HG02798 (cell line): ENCODE measurements around the gene GPR62.

Experiments
- ATAC-seq: cut with Tn5 transposase; IDR thresholded peaks from one replicate; pipeline ENCODE4 v1.9.1; 2021; ENCODE audit warnings: mild to moderate bottlenecking; ENCODE audit not compliant: unreplicated experiment, poor library complexity

GPR62 gene

DNA sequence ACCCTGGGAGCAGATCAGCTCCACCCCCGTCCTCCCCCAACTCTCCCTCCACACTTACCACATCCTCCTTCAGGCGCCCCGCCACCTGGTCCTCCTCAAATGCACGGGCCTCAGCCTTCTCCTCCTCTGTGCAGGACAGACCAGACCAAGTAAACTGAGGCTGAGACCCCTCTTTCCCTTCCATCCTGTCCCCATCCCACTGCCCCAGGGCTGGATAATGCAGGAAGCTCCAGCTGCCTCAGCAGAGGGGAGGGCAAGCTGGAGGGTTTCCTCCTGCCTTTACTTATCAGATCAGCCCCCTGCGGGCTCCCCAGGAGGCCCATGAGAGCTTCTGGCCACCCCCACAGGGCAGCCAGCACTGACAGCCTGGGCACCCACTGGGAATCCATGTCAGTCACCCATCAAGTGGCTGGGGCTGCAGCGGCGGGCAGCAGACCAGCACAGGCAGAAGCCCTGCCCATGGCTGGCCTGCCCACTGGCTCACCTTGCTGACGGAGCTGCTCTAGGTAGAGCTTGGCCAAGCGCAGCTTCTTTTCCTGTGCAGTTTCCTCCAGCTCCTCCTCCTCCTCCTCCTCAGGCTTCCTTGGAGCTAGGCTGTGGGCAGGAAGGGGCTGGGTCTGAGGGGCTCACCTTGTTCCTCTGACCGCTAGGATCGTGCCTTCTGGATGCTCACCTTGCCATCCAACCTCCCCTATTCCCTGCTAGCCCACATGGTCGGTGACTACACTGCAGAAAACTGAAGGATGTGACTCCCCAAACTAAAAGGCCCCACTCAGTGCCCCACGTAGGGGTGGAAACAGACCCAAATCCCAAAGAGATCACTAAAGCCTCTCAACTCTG, 17.4 kb upstream of the GPR62 start:
- ATAC-seq: no peak

- no peak for ATAC-seq
Observed at GRCh38 chr3:51938780-51939425, 16.3 kb upstream of the GPR62 start.

DNA sequence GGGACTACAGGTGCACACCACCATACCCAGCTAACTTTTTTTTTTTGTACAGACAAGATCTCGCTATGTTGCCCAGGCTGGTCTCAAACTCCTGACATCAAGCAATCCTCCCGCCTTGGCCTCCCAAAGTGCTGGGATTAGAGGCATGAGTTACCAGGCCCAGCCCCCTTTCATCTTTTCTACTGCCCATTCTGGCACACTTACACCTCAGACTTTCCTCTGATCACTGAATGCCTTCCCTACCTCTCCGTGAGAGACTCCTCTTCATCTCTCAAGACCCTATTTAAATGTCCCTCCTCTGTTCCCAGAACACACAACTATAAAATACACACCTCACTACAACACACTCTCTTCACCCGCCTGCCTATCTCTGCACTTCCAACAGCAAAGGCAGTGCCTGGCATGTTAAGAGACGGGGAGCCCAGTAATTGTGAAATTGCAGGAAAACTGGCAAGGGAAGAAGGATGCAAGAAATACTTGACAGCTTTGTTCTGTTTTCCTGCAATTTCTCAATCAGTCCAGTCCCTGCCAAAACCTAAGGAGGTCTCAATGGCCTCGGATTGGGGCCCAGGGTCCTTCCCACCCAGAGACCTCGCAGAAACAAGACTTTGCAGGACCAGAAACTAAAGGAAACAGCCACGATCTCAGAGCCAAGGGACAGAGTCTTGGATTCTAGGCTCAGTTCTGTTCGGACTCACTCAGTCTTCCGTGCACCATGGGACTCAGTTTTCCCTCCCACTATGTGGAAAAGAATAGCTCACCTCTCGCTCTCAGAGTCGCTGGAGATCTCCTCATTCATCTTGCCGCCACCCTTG, 14.3 kb upstream of the GPR62 start:
- ATAC-seq: no peak

GRCh38 chr3:51941463-51941797, 13.8 kb upstream of the GPR62 start:
- ATAC-seq: no peak

GRCh38 chr3:51941798-51942602, 13.2 kb upstream of the GPR62 start, which contains the start of the genes PARP3 and RRP9:
TSS of gene PARP3 (plus strand) at chr3:51942363. CDS start at chr3:51943356, 993 bp downstream.
TSS of gene RRP9 (minus strand) at chr3:51941904. CDS start at chr3:51941867, 37 bp downstream.
- peak; percentile 93 for ATAC-seq

- peak; percentile 16 for ATAC-seq
Observed at GRCh38 chr3:51942603-51943450, 12.4 kb upstream of the GPR62 start.

GRCh38 chr3:51943451-51944391, 11.5 kb upstream of the GPR62 start:
- no peak for ATAC-seq

DNA sequence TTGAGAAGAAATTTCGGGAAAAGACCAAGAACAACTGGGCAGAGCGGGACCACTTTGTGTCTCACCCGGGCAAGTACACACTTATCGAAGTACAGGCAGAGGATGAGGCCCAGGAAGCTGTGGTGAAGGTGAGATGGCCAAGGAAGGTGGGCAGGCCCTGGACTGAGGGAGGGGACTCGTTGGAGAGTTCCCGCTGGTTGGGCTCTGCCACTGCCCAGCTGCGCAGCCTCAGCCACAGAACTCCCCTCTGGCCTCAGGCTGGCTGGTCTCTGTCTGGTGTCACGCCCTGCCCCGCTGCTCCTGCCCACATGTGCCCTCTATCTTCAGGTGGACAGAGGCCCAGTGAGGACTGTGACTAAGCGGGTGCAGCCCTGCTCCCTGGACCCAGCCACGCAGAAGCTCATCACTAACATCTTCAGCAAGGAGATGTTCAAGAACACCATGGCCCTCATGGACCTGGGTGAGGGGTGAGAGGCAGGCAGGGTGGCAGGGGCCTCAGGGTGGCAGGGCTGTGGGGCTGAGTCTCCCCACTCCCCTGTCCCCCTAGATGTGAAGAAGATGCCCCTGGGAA, 10.6 kb upstream of the GPR62 start:
- no peak for ATAC-seq

- ATAC-seq: no peak
Observed at GRCh38 chr3:51945031-51945840, 9.9 kb upstream of the GPR62 start.

- no peak for ATAC-seq
Observed at GRCh38 chr3:51945926-51946705, 9.1 kb upstream of the GPR62 start.

GRCh38 chr3:51946796-51947195, 8.4 kb upstream of the GPR62 start:
- no peak for ATAC-seq

DNA sequence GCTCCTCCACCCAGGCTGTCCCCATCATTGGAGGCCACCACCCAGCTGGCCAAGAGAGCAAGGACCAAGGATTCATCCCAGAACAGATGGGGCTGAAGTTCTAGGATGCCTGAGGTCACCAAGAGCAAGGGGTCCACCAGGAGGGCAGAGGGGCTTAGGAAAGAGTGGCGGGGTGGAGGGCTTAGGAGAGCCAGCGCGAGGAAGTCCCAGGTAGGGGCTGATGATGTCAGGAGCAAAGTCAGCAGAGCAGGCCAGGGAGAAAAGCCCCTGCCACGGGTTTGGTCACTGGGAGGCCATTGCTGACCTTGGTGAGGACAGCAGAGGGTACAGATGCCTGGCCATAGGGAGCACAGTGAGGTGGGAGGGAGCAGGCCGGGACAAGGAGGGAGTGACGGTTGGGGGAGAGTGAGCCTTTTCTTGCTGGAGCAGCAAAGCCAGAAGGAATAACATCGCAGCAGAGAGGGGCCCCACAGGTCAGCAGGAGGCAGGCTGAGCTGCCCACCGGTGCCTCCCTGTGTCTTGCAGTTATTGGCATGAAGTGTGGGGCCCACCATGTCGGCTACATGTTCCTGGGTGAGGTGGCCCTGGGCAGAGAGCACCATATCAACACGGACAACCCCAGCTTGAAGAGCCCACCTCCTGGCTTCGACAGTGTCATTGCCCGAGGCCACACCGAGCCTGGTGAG, 7.8 kb upstream of the GPR62 start:
- no peak for ATAC-seq

- ATAC-seq: no peak
Observed at GRCh38 chr3:51948016-51948580, 7.1 kb upstream of the GPR62 start.

DNA sequence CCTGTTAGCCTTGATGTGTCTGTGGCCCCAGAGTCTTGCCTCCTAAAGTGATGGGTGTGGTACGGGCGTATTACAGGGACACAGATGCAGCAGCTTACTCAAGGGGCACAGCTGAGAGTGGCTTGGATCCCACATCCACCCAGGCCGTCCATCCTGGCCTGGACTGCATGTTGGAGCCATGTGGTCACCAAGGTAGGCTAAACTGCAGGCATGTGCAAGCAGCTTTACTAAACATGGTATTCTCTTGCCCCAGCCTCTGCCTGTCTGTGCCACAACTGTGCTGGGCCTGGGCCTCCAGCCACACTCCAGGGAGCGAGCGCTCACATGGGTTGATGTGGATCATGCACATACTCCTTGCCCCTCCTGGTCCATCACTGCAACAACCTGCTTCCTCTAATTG, 6.1 kb upstream of the GPR62 start:
- no peak for ATAC-seq

- no peak for ATAC-seq
Observed at GRCh38 chr3:51950899-51951298, 4.3 kb upstream of the GPR62 start.
